Adrenal gland (tissue), 5 donors: ENCODE results near the gene TRNAU1AP.

Source experiments
- POLR2A ChIP-seq, 2 donors: fragments of 450-650 bp; IDR thresholded peaks; one replicate each; pipeline ENCODE4 v1.6.1; 2017; ENCODE audit warnings: antibody characterized with exemption in 2 of 2, mild to moderate bottlenecking in 2 of 2, moderate library complexity in 1 of 2
- TF ChIP-seq, protein P1 (sequence below), 6 experiments: fragments of 450-650 bp in 4 of 6; fragments of 200-600 bp in 2 of 6; sonication (generic) in 1 of 6; IDR thresholded peaks; 1 replicate in 5 of 6; 2 replicates in 1 of 6; pipeline versions ENCODE4 v1.5.1 to v1.8.0; 2016 to 2021; ENCODE audit warnings: antibody characterized with exemption in 6 of 6, mild to moderate bottlenecking in 2 of 6, moderate library complexity in 1 of 6
- donor health status: DM: no; HTN: no; CAD: no.

DNA sequence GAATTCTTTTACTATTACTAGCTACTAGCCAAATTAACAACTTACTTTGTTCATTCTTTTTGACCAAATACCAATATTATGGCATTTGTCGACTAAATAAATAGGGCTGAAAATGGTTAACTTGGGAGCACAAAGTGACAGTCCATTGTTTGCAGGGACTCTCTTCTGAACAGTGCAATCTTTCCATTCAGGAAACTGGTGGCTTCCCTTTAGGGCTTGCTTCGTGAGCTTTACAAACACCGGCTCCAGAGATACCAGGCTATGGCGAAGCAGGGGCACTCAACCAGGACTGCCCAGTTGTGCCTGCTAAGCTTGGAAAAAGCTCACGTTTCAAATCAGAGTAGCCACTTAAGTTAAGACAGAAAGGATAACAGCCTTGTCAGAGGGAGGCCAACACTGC lies 51.5 kb downstream of the TRNAU1AP start:
- TF ChIP-seq, protein P1, sequence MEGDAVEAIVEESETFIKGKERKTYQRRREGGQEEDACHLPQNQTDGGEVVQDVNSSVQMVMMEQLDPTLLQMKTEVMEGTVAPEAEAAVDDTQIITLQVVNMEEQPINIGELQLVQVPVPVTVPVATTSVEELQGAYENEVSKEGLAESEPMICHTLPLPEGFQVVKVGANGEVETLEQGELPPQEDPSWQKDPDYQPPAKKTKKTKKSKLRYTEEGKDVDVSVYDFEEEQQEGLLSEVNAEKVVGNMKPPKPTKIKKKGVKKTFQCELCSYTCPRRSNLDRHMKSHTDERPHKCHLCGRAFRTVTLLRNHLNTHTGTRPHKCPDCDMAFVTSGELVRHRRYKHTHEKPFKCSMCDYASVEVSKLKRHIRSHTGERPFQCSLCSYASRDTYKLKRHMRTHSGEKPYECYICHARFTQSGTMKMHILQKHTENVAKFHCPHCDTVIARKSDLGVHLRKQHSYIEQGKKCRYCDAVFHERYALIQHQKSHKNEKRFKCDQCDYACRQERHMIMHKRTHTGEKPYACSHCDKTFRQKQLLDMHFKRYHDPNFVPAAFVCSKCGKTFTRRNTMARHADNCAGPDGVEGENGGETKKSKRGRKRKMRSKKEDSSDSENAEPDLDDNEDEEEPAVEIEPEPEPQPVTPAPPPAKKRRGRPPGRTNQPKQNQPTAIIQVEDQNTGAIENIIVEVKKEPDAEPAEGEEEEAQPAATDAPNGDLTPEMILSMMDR (IDR thresholded peaks at IDR 0.05) = no peak
- no peak for TF ChIP-seq POLR2A (IDR thresholded peaks at IDR 0.05)
